Body of pancreas (tissue), 4 donors: ENCODE results near the gene APOBR.

Experiments used
- CTCF ChIP-seq, 7 experiments: fragments of 450-650 bp in 4 of 7; fragments of 200-600 bp in 3 of 7; sonication (generic) in 3 of 7; IDR thresholded peaks; one replicate each; pipeline ENCODE4 v1.5.1; 2016 to 2019; ENCODE audit warnings: antibody characterized with exemption in 7 of 7
- POLR2A ChIP-seq, 3 donors: fragments of 450-650 bp; IDR thresholded peaks; one replicate each; pipeline ENCODE4 v1.6.1; 2016; ENCODE audit warnings: antibody characterized with exemption in 3 of 3, mild to moderate bottlenecking in 2 of 3

GRCh38 chr16:28532940-28533647 lies 38.7 kb downstream of the APOBR start:
- TF ChIP-seq CTCF (IDR thresholded peaks at IDR 0.05) (no peak), POLR2A (IDR thresholded peaks at IDR 0.05) (no peak)
